Medulla oblongata (tissue), 1 donor: ENCODE measurements around the gene RGS16.

ENCODE experiments used
- DNase-seq: peaks from one replicate; pipeline ENCODE4 v3.0.0-alpha.2; 2015; ENCODE audit errors: extremely low spot score

RGS16 gene

GRCh38 chr1:182629499-182630096 is 25.4 kb upstream of the RGS16 start:
- no peak for DNase-seq

DNA sequence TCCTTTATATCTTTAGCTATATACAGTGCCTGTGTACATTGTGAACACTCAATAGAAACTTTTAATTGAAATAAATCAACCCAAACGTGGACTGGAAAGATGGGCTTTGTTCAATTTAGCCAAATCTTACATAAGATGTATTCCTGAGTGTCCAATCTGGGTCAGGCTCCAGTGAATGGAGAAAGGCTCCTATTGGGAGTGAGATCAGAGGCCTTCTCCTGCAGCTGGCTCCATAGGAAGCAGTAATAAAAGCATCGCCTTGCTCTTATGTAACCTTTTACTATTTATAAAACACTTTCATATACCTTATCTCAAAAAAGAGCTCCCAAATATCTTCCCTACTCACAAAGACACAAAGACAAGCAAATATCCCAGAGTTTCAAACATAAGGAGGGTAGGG is 24.9 kb upstream of the RGS16 start:
- DNase-seq = no peak

DNA sequence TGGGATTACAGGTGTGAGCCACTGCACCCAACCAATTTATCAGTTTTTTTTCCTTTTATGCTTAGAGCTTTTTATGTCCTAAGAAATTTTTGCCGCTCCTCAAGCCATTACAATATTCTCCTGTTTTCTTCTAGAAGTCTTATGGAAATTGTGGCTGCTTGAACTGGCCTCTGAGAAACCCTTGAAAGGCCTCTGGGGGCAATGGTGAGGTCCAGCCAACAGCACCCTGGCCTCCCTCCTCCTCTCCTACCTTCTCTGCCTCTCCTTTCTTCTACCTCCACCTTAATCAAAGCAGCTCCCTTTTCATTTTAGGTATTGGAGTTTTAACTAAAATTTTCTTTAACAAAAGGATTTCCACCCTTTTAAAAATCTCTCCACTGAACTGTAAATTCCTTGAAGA is 24.5 kb upstream of the RGS16 start:
- DNase-seq = no peak

DNA sequence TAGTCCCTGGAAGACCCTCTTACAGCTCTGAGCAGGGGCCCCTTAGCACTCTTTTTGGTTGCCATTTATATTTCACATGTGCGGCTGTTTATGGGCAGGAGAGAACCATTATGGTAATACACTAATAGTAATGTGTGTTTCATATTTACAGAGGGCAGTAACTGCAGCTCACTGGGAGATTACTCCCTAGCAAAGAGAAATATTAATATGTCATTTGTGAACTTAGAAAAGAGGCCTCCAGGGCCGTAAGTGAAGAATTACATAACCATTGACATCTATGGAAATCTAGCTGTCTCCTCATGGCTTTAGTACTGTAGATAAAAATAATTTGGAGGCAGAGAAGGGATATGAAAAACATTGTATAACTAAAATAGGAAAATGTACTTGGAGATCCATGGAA is 23.4 kb upstream of the RGS16 start:
- DNase-seq = no peak

GRCh38 chr1:182626527-182626926 is 22.3 kb upstream of the RGS16 start:
- no peak for DNase-seq

DNA sequence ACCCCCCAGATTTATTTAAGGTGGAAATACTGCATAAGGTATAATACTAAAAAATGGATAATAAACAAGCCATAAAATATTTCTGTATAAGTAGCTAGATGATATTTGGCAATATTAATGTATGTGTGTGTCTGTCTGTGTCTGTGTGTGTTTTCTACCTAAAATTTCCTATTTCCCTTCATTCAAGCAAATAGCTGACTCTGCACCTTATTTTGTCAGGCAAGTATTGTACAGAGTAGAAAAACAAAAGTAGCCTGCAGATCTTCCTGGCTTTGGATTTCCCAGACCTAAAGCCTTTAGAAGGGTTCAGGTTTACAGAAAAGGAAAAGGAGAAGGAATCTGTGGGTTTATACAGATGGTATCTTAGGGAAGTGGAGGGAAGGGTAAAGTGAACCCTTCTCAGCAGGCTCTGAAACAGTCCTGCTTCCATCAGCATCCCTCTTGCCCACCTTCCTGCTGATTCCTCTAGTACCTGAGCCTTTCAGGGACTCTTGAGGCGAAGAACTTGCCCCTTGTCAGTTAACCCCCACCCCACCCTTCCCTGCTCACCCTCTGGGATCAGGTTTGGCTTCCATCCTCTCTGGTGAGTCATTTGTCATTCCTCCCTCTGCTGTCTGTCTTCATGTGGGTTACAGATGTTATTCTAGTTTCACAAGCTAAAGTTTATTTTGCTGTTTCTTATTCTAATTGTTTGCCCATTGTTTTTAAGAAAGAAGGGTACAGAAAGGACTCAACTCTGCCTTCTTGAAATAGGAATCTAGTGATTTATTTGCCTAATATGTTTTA is 21.7 kb upstream of the RGS16 start:
- no peak for DNase-seq

DNA sequence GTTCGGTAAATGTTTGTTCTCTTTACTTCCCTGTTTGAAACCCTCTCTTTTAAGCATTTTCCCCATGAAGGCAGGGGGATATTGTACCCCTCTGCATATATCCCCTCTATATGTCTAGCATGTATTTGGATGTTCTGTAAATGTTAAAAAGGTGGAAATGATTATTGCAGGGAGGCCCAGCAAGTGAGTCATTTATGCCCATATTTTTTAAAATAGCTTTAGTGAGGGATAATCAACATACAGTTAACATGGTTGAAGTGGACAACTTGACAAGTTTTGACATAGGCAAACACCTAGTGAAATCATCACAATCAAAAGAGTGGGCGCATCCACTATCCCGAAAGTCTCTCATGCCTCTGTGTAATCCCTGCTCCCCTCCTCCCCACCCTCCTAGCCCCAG is 20.8 kb upstream of the RGS16 start:
- no peak for DNase-seq

DNA sequence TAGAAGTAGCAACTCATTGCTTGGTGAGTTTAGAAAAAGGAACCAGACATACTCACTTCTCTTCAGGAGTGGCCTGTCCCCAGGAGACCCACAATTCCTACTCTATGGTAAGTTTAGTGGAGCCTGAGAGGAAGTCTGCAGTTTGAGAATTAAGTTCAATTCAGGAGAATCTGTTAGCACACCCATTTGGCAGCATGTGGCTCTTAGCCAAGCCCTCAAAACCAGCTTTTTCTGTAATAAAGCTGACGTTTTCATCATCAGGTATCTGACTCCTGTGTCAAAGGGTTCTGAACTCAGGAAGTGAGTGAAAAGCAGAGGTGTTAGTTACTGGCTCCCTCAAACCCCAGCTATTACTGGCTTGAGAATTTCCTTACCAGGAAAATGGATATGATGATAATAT is 20.4 kb upstream of the RGS16 start:
- DNase-seq = no peak

DNA sequence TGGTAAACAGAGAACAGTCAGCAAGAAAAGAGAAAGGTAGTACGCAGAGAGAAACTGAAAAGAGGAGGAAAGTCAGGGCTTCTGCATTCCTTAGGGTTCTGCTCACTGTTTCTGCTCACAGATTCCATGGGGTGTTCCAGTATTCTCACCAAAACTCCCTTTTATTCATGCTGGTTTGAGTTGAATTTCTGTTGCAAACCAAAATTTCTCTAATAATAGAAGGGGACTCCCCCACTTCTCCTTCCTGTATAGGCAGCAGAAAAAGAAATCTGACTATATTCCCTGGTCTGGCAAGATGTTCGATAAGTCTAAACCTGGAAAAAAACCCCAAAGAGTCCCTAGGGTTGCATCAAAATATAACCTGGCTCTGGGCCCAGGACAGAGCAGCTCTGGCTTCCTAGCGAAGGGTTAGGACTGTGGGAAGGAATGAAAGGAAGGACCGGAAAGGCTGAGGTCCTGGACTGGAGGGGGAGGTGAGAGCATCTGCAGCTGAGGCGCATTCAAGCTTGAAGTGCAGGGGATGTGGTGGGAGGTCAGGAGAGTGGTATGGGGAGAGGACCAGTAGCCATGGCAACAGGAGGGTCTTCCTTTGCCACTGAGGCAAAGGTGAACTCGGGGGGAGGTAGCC is 18.8 kb upstream of the RGS16 start:
- DNase-seq = no peak

DNA sequence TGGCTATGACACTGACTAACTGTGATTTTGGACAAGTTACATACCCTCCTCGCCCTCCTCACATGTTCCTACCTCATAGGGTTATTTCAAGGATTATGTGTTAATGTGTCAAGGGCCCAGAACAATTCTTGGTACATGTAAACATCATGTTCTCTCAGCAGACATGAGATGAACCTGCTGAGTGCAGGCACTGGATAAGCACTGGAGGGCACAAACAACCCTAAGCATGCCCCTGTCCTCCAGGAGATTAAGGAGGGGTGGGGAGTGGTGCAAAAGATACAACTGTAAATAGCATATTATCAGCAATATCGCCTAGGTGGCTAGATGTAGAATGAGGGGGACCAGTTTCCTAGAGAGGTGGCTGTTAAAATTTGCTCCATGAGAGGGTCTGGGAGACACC is 17.7 kb upstream of the RGS16 start:
- no peak for DNase-seq

DNA sequence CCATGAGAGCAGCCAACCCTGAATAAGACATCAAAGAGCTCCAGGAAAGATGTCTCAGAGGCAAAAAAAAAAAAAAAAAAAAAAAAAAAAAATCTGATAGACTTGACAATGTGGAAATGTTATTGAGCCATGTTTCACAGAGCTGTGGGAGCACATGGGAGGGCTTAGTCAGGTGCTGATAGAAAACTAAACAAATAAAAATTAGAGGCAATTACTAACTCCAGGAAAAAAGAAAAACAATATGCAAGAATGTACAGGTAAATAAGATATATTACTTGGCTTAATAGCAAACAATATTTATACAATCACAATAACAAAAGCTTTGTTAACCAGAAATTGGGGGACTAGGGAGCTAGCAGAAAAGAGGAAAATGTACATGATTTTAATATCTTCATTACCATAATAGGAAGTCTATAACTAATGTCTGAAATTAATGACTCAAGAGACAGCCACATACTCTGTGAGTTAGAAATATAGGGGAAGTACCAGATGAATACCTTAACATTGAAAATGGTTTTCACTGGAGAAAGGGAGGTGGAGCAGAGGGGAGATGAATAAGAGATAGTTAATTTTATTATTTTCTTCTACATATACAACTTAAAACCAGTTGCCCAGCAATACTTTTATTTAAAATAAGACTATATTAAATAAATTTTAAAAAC is 16.9 kb upstream of the RGS16 start:
- DNase-seq = no peak

GRCh38 chr1:182617734-182618351 is 13.7 kb upstream of the RGS16 start:
- no peak for DNase-seq

DNA sequence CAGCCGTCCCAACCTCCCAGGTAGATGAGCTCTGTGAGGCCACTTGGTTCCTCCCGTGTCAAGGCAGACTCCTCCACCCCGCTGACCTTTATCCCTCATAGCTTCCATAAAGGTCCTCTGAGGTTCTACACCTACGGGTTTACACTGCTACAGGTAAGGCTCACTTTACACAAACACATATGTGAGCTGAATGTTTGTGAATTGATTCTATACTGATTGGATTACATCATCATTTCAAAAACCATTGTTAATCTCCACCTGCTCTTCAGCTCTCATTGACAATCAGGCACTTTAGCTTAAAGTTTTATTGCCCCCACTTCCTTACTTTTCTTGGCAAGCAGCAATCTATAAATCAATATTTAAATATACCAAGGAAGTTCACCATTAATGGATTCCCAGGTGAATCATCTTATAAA is 12.8 kb upstream of the RGS16 start:
- DNase-seq = no peak

GRCh38 chr1:182616130-182617013 is 12.2 kb upstream of the RGS16 start:
- DNase-seq = peak; percentile 82

- DNase-seq = peak; percentile 84
Measured at GRCh38 chr1:182615468-182616129, 11.4 kb upstream of the RGS16 start.

- DNase-seq = peak; percentile 90
Measured at GRCh38 chr1:182614796-182615454, 10.7 kb upstream of the RGS16 start.

DNA sequence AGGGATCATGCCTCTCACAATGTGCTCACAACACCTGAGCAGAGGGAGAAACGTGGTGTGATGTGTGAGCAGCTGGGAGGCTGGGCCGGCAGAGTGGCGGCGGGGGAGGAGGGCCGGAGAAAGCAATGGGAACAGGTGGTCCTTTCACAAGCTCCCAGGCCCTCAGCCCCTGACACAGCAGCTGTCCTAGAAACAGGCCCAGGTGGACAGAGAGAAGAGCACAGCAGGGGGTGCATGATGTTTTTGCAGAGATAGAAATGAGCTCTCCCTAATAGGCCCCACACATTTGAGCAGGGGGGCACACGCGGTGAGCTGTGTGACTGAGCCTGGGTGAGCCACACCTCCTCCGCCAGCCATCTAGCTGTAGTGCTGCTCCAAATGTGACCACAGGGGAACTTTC is 7.6 kb upstream of the RGS16 start:
- no peak for DNase-seq

DNA sequence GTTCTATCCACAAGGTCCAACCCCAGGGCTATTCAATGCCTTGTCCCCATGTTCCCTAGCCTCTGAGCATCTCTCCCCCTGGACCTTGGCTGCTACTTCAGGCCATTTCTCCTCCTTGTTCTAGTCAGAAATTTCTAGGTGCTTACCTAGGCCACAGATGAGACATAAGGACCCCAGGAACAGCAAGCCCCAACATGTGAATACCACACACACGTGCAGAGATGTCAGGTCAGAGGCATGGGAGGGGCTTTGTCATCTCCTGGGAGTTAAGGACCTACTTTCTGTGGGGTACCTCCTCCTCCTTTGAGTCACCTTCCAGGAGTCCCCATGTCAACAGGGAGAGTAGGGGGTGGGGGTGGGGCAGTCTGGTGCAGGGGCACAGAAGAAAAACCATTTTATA is 7.1 kb upstream of the RGS16 start:
- no peak for DNase-seq

GRCh38 chr1:182610606-182611194 is 6.5 kb upstream of the RGS16 start:
- DNase-seq = no peak
